Endothelial cell of umbilical vein (primary cell): Measurements from ENCODE around the gene AKAP12. TPM values are rescaled to one million over a fixed set of nuclear protein-coding genes. Genes with fewer than 3 reads are reported as not detected.
"Not testable (repeated sequence)": the region's sequence is repeated elsewhere in the genome, so short reads cannot be mapped to it uniquely, and the experiment has no call there.

Experiments
- BruUV-seq: library from RNA; stranded (reverse); fragments of 400-500 nt; replicated peaks from 2 replicates; lab custom pipeline; 2021; lab: Mats Ljungman, UMichigan
- CTCF ChIA-PET: fragments of 300-600, 350-600 bp; sonication (Branson Sonifier 250); formaldehyde crosslinking; loops from one replicate; lab custom pipeline; 2021; ENCODE audit warnings: antibody characterized with exemption, inconsistent platforms; lab: Charles Lee
- POLR2A ChIA-PET: fragments of 300-600, 350-600 bp; sonication (Branson Sonifier 250); formaldehyde crosslinking; loops from one replicate; lab custom pipeline; 2021; ENCODE audit warnings: antibody characterized with exemption, inconsistent platforms; lab: Charles Lee
- DNase-seq: peaks from one replicate; pipeline ENCODE4 v3.0.0-alpha.2; 2011; ENCODE audit warnings: low read depth, low spot score
- FAIRE-seq: peaks from 2 replicates; lab custom pipeline; 2011; peaks lifted over from hg19 to GRCh38; lab: Jason Lieb, UNC
- H2AFZ ChIP-seq: 2 replicates; pipeline ENCODE4 v1.6.0; 2012; ENCODE audit warnings: low read depth, low read length, control low read depth, inconsistent platforms
- H3K27ac ChIP-seq: 2 replicates; pipeline ENCODE4 v1.5.1; 2011; ENCODE audit warnings: low read depth, mild to moderate bottlenecking, control low read depth, low read length, moderate library complexity; ENCODE audit not compliant: insufficient read depth
- H3K27me3 ChIP-seq, 2 experiments: 2 replicates each; pipeline versions ENCODE4 v1.6.0 to v1.6.1; 2011; ENCODE audit warnings: low read length in 2 of 2, mixed read lengths in 1 of 2; ENCODE audit not compliant: control insufficient read depth in 2 of 2, insufficient read depth in 2 of 2
- H3K36me3 ChIP-seq, 2 experiments: 2 replicates in 1 of 2; 3 replicates in 1 of 2; pipeline ENCODE4 v1.5.1; 2011; ENCODE audit warnings: low read length in 2 of 2, mild to moderate bottlenecking in 1 of 2, moderate library complexity in 1 of 2; ENCODE audit not compliant: control insufficient read depth in 2 of 2, insufficient read depth in 2 of 2; ENCODE audit errors: extremely low read depth in 1 of 2
- H3K4me1 ChIP-seq: 3 replicates; pipeline ENCODE4 v1.5.1; 2011; ENCODE audit warnings: mild to moderate bottlenecking, low read length; ENCODE audit not compliant: control insufficient read depth, insufficient read depth; ENCODE audit errors: extremely low read depth
- H3K4me2 ChIP-seq: 2 replicates; pipeline ENCODE4 v1.6.1; 2011; ENCODE audit warnings: low read length, control low read depth, mixed read lengths; ENCODE audit not compliant: insufficient read depth
- H3K4me3 ChIP-seq, 3 experiments: fragments of 200-600 bp in 1 of 3; sonication (generic), shearing (Covaris generic) in 1 of 3; replicated peaks in 1 of 3; 2 replicates each; pipeline ENCODE4 v1.5.1; 2011 to 2016; ENCODE audit warnings: control low read depth in 3 of 3, low read length in 3 of 3, mild to moderate bottlenecking in 2 of 3, inconsistent platforms in 1 of 3, low read depth in 1 of 3, moderate library complexity in 1 of 3; ENCODE audit not compliant: insufficient read depth in 1 of 3
- H3K79me2 ChIP-seq: 2 replicates; pipeline ENCODE4 v1.6.0; 2012; ENCODE audit warnings: low read length, inconsistent platforms; ENCODE audit not compliant: control insufficient read depth, insufficient read depth
- H3K9ac ChIP-seq: replicated peaks from 2 replicates; pipeline ENCODE3; 2011; ENCODE audit warnings: low read length, control low read depth; ENCODE audit not compliant: insufficient read depth; ENCODE audit errors: extremely low read depth
- H3K9me1 ChIP-seq: replicated peaks from 3 replicates; pipeline ENCODE4 v1.6.0; 2011; ENCODE audit warnings: mild to moderate bottlenecking, low read length; ENCODE audit not compliant: control insufficient read depth, insufficient read depth; ENCODE audit errors: extremely low read depth
- H3K9me3 ChIP-seq: replicated peaks from 2 replicates; pipeline ENCODE4 v1.5.1; 2012; ENCODE audit warnings: low read length, inconsistent platforms; ENCODE audit not compliant: control insufficient read depth, insufficient read depth
- H4K20me1 ChIP-seq: replicated peaks from 2 replicates; pipeline ENCODE3; 2011; ENCODE audit warnings: mild to moderate bottlenecking, low read length; ENCODE audit not compliant: control insufficient read depth, insufficient read depth; ENCODE audit errors: extremely low read depth
- EZH2 ChIP-seq: IDR thresholded peaks from 2 replicates; pipeline ENCODE4 v1.6.1; 2012; ENCODE audit warnings: borderline replicate concordance, low read depth, mild to moderate bottlenecking, moderate library complexity, low read length, inconsistent platforms; ENCODE audit not compliant: severe bottlenecking
- FOS ChIP-seq: IDR thresholded peaks from 2 replicates; pipeline ENCODE4 v1.6.1; 2011; ENCODE audit warnings: mild to moderate bottlenecking, low read length, moderate library complexity, borderline replicate concordance; ENCODE audit not compliant: insufficient read depth
- GATA2 ChIP-seq: IDR thresholded peaks from 2 replicates; pipeline ENCODE4 v1.7.0; 2011; ENCODE audit warnings: low read depth, mild to moderate bottlenecking, moderate library complexity, mixed read lengths, low read length; ENCODE audit not compliant: insufficient read length, insufficient read depth
- JUN ChIP-seq: IDR thresholded peaks from 2 replicates; pipeline ENCODE4 v1.6.1; 2011; ENCODE audit warnings: borderline replicate concordance, low read depth; ENCODE audit not compliant: insufficient read length, insufficient read depth
- MYC ChIP-seq: IDR thresholded peaks from one replicate; pipeline ENCODE4 v1.6.1; 2011; ENCODE audit warnings: mild to moderate bottlenecking, low read depth, low read length
- POLR2A ChIP-seq: IDR thresholded peaks from 2 replicates; pipeline ENCODE4 v1.6.1; 2012; ENCODE audit warnings: low read depth, mild to moderate bottlenecking, control low read depth, low read length
- POLR2AphosphoS5 ChIP-seq: IDR thresholded peaks from 2 replicates; pipeline ENCODE4 v1.6.1; 2012; ENCODE audit warnings: low read depth, mild to moderate bottlenecking, control low read depth, low read length, moderate library complexity; ENCODE audit not compliant: insufficient read depth
- dilution Hi-C: fragments of 300-500 bp; cut with MboI; formaldehyde crosslinking; loops from one replicate; pipeline ENCODE4 v1.15.0; 2019; ENCODE audit warnings: low sequenced_read_pairs; ENCODE audit not compliant: extremely low pct_ligation_motif_present
- intact Hi-C: fragments of 100-400 bp; cut with micrococcal nuclease; formaldehyde crosslinking; loops from one replicate; pipeline ENCODE4 v1.10.0; 2022
- polyA plus RNA-seq, 4 experiments: library from polyadenylated mRNA; depleted of rRNA in 3 of 4; stranded (reverse) in 3 of 4; unstranded in 1 of 4; fragments of >200 nt; gene quantifications; 2 replicates each; pipeline versions ENCODE4 v1.2.1 to v1.2.3, GENCODE V29; 2011 to 2012; ENCODE audit warnings: missing spikeins in 1 of 4
- total RNA-seq: library from RNA; stranded (reverse); gene quantifications from 2 replicates; pipeline ENCODE4 v1.2.3, GENCODE V29; 2021
- TF ChIP-seq, protein P1 (sequence below): IDR thresholded peaks from 2 replicates; pipeline ENCODE4 v1.6.1; 2011; ENCODE audit not compliant: insufficient read depth, insufficient read length
- TF ChIP-seq, protein P2 (sequence below), 2 donors: IDR thresholded peaks; 1 replicate in 1 of 2; 2 replicates in 1 of 2; pipeline ENCODE4 v1.5.1; 2011; ENCODE audit warnings: low read length in 2 of 2, mild to moderate bottlenecking in 2 of 2, moderate library complexity in 2 of 2, control low read depth in 1 of 2, inconsistent platforms in 1 of 2, low read depth in 1 of 2; ENCODE audit not compliant: insufficient read depth in 1 of 2; ENCODE audit errors: extremely low read depth in 1 of 2

AKAP12 gene
- total and polyA plus RNA-seq, 2 donors (not counting 3 experiments of a cell fraction or from before 2014, with no cell fraction given): 46.9 to 340 TPM

DNA sequence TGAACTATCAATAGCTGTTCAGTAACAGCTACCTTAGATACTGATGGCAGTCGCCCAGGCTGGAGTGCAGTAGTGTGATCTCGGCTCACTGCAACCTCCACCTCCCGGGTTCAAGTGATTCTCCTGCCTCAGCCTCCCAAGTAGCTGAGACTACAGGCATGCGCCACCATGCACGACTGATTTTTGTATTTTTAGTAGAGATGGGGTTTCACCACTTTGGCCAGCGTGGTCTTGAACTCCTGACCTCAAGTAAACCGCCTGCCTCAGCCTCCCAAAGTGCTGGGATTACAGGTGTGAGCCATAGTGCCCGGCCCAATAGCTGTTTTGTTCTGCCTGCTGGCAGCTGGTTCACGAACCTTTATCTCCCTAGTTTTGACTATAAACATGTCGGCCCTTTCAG is 103.0 kb downstream of the AKAP12 start:
- H3K4me1 ChIP-seq, DNase-seq, H3K27me3 ChIP-seq, H3K9ac ChIP-seq, intact Hi-C loops, H3K4me2 ChIP-seq, H3K9me1 ChIP-seq, H3K9me3 ChIP-seq, H3K27ac ChIP-seq, H4K20me1 ChIP-seq, FAIRE-seq, POLR2A ChIA-PET, H3K4me3 ChIP-seq, H3K36me3 ChIP-seq, dilution Hi-C loops, H2AFZ ChIP-seq, BruUV-seq: not testable (repeated sequence)
- peak; percentile 11 for TF ChIP-seq POLR2AphosphoS5
- CTCF ChIA-PET: interaction anchor here (0.7 to 1.6 kb wide), 2 partner anchors 19 to 451 kb away, joined by 3 to 7 read pairs; no protein-coding TSS in a partner anchor
- H3K79me2 ChIP-seq: peaks cover 86% of the 10 kb centered on the region

- ChIA-PET CTCF (interaction anchor here (0.8 to 2.1 kb wide), 4 partner anchors 15 to 458 kb away, joined by 3 to 9 read pairs (median 6); no protein-coding TSS in a partner anchor), POLR2A (no interaction called here)
- FAIRE-seq (peak; percentile 33), DNase-seq (no peak)
- H2AFZ ChIP-seq: no peak overlapping the region
- H3K27ac ChIP-seq: no peak overlapping the region
- no peaks in the 10 kb centered on the region for H3K27me3 ChIP-seq
- H4K20me1 ChIP-seq: no peaks in the 10 kb centered on the region
- H3K4me2 ChIP-seq: no peak overlapping the region
- TF ChIP-seq FOS: no peak
- TF ChIP-seq, protein P1, sequence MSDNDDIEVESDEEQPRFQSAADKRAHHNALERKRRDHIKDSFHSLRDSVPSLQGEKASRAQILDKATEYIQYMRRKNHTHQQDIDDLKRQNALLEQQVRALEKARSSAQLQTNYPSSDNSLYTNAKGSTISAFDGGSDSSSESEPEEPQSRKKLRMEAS: no peak
- TF ChIP-seq POLR2A: no peak
- no peak for TF ChIP-seq MYC
- TF ChIP-seq JUN: no peak
- no peak for TF ChIP-seq POLR2AphosphoS5
- TF ChIP-seq, protein P2, sequence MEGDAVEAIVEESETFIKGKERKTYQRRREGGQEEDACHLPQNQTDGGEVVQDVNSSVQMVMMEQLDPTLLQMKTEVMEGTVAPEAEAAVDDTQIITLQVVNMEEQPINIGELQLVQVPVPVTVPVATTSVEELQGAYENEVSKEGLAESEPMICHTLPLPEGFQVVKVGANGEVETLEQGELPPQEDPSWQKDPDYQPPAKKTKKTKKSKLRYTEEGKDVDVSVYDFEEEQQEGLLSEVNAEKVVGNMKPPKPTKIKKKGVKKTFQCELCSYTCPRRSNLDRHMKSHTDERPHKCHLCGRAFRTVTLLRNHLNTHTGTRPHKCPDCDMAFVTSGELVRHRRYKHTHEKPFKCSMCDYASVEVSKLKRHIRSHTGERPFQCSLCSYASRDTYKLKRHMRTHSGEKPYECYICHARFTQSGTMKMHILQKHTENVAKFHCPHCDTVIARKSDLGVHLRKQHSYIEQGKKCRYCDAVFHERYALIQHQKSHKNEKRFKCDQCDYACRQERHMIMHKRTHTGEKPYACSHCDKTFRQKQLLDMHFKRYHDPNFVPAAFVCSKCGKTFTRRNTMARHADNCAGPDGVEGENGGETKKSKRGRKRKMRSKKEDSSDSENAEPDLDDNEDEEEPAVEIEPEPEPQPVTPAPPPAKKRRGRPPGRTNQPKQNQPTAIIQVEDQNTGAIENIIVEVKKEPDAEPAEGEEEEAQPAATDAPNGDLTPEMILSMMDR (IDR thresholded peaks at IDR 0.05; ENCODE audit: extremely low read depth in 1 of 2, insufficient read depth in 1 of 2, low read depth in 1 of 2, low read length in 2 of 2): no peak
- TF ChIP-seq GATA2: no peak
- no peak for TF ChIP-seq EZH2
- H3K4me1 ChIP-seq: no peaks in the 10 kb centered on the region
- no peak overlapping the region for H3K9ac ChIP-seq
- dilution Hi-C loops (no loop called here), intact Hi-C loops (no loop called here)
- H3K79me2 ChIP-seq: peaks cover 34% of the 10 kb centered on the region
- H3K9me1 ChIP-seq: no peaks in the 10 kb centered on the region
- peaks cover 12 to 33% of the 10 kb centered on the region in 2 experiments for H3K36me3 ChIP-seq
- H3K4me3 ChIP-seq: no peak overlapping the region
- BruUV-seq: no TSS peak
- no peaks in the 10 kb centered on the region for H3K9me3 ChIP-seq
Observed at GRCh38 chr6:151349651-151350270, 110.0 kb downstream of the AKAP12 start.
